ENCODE results near the gene ADAM11.
"Not testable (repeated sequence)": the region's sequence is repeated elsewhere in the genome, so short reads cannot be mapped to it uniquely, and the experiment has no call there.

- TF ChIP-seq EZH2phosphoT487 (conservative IDR thresholded peaks at IDR 0.05; ENCODE audit: low read length); CTCF (IDR thresholded peaks at IDR 0.05; ENCODE audit: insufficient read depth, low read length, poor library complexity, severe bottlenecking): not testable (repeated sequence)
These were observed 3.6 kb upstream of the ADAM11 start for GRCh38 chr17:44755180-44755579.
